Measurements from ENCODE around the gene AAK1.

- TF ChIP-seq CTCF (IDR thresholded peaks at IDR 0.05): no peak
- TF ChIP-seq POLR2A (IDR thresholded peaks at IDR 0.05): no peak
- no peak for TF ChIP-seq POLR2AphosphoS5 (IDR thresholded peaks at IDR 0.05)
Observed at GRCh38 chr2:69416147-69416546, 227.4 kb downstream of the AAK1 start.

Data from prostate gland (tissue), 2 donors.